OCI-LY7 (cell line): Measurements from ENCODE around the gene PRIM2.
"Not testable (repeated sequence)": the region's sequence is repeated elsewhere in the genome, so short reads cannot be mapped to it uniquely, and the experiment has no call there.

Experiments
- EZH2phosphoT487 ChIP-seq: fragments of 200-600 bp; sonication (generic); IDR thresholded peaks from 2 replicates; pipeline ENCODE4 v1.6.1; 2018; ENCODE audit warnings: low read depth, borderline replicate concordance, mild to moderate bottlenecking, mixed run types, antibody characterized with exemption, low read length, moderate library complexity, mixed read lengths
- TF ChIP-seq, protein P1 (sequence below): fragments of 200-600 bp; sonication (generic); conservative IDR thresholded peaks from 2 replicates; pipeline ENCODE4 v1.5.1; 2014; ENCODE audit warnings: mild to moderate bottlenecking, antibody characterized with exemption, low read length, moderate library complexity, mixed read lengths

GRCh38 chr6:57308755-57309154 lies 8.7 kb upstream of the PRIM2 start:
- TF ChIP-seq, protein P1, sequence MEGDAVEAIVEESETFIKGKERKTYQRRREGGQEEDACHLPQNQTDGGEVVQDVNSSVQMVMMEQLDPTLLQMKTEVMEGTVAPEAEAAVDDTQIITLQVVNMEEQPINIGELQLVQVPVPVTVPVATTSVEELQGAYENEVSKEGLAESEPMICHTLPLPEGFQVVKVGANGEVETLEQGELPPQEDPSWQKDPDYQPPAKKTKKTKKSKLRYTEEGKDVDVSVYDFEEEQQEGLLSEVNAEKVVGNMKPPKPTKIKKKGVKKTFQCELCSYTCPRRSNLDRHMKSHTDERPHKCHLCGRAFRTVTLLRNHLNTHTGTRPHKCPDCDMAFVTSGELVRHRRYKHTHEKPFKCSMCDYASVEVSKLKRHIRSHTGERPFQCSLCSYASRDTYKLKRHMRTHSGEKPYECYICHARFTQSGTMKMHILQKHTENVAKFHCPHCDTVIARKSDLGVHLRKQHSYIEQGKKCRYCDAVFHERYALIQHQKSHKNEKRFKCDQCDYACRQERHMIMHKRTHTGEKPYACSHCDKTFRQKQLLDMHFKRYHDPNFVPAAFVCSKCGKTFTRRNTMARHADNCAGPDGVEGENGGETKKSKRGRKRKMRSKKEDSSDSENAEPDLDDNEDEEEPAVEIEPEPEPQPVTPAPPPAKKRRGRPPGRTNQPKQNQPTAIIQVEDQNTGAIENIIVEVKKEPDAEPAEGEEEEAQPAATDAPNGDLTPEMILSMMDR = not testable (repeated sequence)
- TF ChIP-seq EZH2phosphoT487 = not testable (repeated sequence)
